Stomach (tissue), 4 donors: ENCODE measurements around the gene VSIG10L.

Source experiments
- EP300 ChIP-seq: sonication (generic); formaldehyde crosslinking; IDR thresholded peaks from one replicate; pipeline ENCODE4 v1.6.1; 2017; ENCODE audit warnings: antibody characterized with exemption
- TF ChIP-seq, protein P1 (sequence below), 7 experiments: fragments of 450-650 bp in 4 of 7; fragments of 200-600 bp in 3 of 7; sonication (generic) in 3 of 7; IDR thresholded peaks; one replicate each; pipeline ENCODE4 v1.5.1; 2016 to 2019; ENCODE audit warnings: antibody characterized with exemption in 7 of 7, control low read depth in 2 of 7, mild to moderate bottlenecking in 1 of 7

DNA sequence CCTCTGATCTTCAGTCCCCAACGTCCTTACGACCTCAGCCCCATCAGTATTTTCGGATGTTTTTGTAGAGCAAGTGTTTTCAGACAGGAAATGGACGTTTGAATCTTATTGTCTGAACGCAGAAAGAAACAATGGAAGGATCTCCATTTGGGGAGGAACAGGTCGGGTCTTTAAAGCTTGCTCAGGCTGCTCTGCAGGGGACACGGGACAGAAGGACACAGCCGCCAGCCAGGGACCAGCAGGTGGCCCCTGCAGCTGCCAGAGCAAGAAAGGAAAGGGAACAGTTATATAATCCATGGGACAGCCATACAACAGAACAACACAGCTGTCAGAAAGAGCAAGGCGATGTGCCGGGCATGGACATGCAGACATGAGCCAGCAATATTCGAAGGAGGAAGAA lies 49.0 kb downstream of the VSIG10L start:
- no peak for TF ChIP-seq EP300
- TF ChIP-seq, protein P1, sequence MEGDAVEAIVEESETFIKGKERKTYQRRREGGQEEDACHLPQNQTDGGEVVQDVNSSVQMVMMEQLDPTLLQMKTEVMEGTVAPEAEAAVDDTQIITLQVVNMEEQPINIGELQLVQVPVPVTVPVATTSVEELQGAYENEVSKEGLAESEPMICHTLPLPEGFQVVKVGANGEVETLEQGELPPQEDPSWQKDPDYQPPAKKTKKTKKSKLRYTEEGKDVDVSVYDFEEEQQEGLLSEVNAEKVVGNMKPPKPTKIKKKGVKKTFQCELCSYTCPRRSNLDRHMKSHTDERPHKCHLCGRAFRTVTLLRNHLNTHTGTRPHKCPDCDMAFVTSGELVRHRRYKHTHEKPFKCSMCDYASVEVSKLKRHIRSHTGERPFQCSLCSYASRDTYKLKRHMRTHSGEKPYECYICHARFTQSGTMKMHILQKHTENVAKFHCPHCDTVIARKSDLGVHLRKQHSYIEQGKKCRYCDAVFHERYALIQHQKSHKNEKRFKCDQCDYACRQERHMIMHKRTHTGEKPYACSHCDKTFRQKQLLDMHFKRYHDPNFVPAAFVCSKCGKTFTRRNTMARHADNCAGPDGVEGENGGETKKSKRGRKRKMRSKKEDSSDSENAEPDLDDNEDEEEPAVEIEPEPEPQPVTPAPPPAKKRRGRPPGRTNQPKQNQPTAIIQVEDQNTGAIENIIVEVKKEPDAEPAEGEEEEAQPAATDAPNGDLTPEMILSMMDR (IDR thresholded peaks at IDR 0.05), result no peak
